K562 (cell line): Measurements from ENCODE around the gene DLGAP1. TPM values are rescaled to one million over a fixed set of nuclear protein-coding genes. Genes with fewer than 3 reads are reported as not detected.

Source experiments
- GABPB1 ChIP-seq: sonication (generic); formaldehyde crosslinking; IDR thresholded peaks from 2 replicates; pipeline ENCODE4 v1.8.0; 2022; ENCODE audit warnings: mild to moderate bottlenecking, missing genetic modification reagents
- SMARCA4 ChIP-seq: fragments of 450-650 bp; IDR thresholded peaks from 2 replicates; pipeline ENCODE4 v1.6.1; 2016
- SMARCE1 ChIP-seq: fragments of 450-650 bp; IDR thresholded peaks from 2 replicates; pipeline ENCODE4 v1.7.1; 2016; ENCODE audit warnings: mild to moderate bottlenecking
- polyA plus RNA-seq, 8 experiments: library from polyadenylated mRNA; depleted of rRNA in 4 of 8; stranded (reverse) in 5 of 8; unstranded in 3 of 8; fragments of >200 nt; fragmentation: Nextera tagmentation in 2 of 8; fragmentation: Illumina TruSeq in 1 of 8; extraction: Ambion mirVana in 2 of 8; extraction: Trizol in 1 of 8; gene quantifications; 2 replicates each; pipeline versions ENCODE4 v1.2.1 to v1.2.3, GENCODE V29; 2011 to 2014; ENCODE audit warnings: inconsistent platforms in 1 of 8, missing spikeins in 1 of 8
- total RNA-seq, 7 experiments: library from RNA; depleted of rRNA in 6 of 7; stranded (reverse); fragments of >200 nt in 6 of 7; fragmentation: Illumina TruSeq in 2 of 7; extraction: Trizol in 2 of 7; gene quantifications; 2 replicates each; pipeline versions ENCODE4 v1.2.1 to v1.2.3, GENCODE V29; 2011 to 2021; ENCODE audit warnings: low replicate concordance in 1 of 7
- TF ChIP-seq, protein P1 (sequence below), 2 experiments: fragments of 450-650 bp; IDR thresholded peaks; 2 replicates each; pipeline ENCODE4 v1.6.1; 2016; ENCODE audit warnings: mild to moderate bottlenecking in 2 of 2, borderline replicate concordance in 1 of 2, low read depth in 1 of 2, moderate library complexity in 1 of 2
- TF ChIP-seq, protein P2 (sequence below): fragments of 450-650 bp; conservative IDR thresholded peaks from 2 replicates; pipeline ENCODE4 v1.6.1; 2016; ENCODE audit warnings: missing genetic modification characterization, low read depth, mild to moderate bottlenecking, missing compliant biosample characterization, moderate library complexity
- TF ChIP-seq, protein P3 (sequence below): fragments of 250-450 bp; sonication (Bioruptor Pico); IDR thresholded peaks from 2 replicates; pipeline ENCODE4 v1.5.0; 2020; ENCODE audit warnings: mild to moderate bottlenecking, borderline replicate concordance

DLGAP1 gene
- total and polyA plus RNA-seq, 9 of the 15 experiments (the other 6 are each of a cell fraction or from before 2014, with no cell fraction given) = 0.04 to 0.22 (median 0.08) TPM

DNA sequence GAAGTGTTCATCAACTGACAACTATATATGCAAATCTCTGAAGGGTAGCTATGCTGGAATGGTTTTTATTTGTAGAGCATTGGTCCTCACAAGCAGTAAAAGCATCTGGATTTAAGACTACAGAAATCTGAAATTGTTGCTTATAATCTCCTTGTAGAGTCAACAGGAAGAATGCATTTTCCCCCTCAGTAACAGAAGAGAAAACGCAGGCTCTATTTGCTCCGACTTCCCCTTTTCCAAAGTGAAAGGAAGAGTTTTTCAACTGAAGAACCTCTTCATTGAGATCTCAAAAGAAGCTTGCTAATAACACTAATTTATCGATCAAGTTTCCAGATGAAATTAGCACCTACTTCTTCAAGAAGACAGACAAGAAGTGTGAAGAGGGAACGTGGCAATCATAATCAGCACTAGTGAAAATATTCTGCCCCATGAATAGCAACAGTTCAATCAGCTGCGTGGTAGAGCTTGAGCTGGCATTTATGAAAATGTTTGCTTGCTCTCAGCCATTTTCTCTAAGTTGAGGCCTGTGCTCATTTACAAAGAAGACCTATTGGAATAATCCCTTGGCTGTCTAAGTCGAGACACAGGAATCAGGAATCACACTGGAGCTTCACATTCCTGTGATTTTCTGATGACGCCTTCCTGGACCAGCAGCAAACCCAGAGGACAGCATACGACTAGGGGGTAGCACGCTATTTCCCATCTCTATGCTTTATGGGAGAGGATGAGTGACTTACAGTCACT is 961.4 kb downstream of the DLGAP1 start (continued):
- TF ChIP-seq, protein P1, sequence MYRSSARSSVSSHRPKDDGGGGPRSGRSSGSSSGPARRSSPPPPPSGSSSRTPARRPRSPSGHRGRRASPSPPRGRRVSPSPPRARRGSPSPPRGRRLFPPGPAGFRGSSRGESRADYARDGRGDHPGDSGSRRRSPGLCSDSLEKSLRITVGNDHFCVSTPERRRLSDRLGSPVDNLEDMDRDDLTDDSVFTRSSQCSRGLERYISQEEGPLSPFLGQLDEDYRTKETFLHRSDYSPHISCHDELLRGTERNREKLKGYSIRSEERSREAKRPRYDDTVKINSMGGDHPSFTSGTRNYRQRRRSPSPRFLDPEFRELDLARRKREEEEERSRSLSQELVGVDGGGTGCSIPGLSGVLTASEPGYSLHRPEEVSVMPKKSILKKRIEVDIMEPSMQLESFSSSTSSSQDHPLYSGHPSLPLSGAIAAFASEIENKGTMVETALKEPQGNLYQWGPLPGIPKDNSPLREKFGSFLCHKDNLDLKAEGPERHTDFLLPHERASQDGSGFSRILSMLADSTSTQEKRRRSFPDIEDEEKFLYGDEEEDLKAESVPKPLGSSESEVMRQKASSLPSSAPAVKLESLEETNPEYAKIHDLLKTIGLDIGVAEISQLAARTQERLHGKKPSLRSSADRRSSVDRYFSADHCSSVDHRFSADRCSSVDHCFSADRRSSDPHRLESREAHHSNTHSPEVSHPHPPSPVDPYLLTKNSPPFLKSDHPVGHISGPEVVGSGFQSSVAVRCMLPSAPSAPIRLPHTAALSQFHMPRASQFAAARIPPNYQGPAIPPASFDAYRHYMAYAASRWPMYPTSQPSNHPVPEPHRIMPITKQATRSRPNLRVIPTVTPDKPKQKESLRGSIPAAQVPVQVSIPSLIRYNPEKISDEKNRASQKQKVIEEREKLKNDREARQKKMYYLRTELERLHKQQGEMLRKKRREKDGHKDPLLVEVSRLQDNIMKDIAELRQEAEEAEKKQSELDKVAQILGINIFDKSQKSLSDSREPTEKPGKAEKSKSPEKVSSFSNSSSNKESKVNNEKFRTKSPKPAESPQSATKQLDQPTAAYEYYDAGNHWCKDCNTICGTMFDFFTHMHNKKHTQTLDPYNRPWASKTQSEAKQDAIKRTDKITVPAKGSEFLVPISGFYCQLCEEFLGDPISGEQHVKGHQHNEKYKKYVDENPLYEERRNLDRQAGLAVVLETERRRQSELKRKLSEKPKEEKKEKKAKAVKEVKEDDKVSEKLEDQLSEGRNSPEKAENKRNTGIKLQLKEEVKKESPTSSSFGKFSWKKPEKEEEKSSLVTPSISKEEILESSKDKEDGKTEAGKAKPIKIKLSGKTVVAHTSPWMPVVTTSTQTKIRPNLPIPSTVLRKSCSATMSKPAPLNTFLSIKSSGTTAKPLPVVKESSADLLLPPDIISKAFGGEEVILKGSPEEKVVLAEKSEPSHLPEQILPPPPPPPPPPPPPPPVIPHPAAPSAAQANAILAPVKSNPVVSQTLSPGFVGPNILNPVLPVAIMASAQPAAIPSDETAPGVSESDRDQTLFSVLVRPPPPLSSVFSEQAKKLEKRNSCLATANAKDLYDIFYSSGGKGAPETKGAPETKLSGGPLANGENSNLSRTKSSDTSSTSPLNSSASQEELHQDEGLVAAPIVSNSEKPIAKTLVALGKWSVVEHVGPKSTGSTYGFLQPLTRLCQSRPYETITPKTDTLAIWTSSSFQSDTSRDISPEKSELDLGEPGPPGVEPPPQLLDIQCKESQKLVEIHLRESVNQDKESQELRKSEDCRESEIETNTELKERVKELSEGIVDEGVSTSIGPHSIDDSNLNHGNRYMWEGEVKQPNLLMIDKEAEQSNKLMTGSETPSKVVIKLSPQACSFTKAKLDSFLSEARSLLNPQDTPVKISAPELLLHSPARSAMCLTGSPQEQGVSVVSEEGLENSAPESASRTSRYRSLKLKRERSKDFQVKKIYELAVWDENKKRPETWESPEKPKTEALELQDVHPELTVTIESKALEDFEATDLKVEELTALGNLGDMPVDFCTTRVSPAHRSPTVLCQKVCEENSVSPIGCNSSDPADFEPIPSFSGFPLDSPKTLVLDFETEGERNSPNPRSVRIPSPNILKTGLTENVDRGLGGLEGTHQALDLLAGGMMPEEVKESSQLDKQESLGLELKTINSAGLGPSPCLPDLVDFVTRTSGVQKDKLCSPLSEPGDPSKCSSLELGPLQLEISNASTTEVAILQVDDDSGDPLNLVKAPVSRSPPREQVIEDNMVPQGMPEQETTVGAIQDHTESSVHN (IDR thresholded peaks at IDR 0.05; ENCODE audit: borderline replicate concordance in 1 of 2, low read depth in 1 of 2) = peak in 1 of 2 experiments; percentile 26; a peak in 1 of 4 replicates
- TF ChIP-seq GABPB1 (CRISPR knock-in tag) (peak; percentile 35; the same call in 1 of the 2 replicates), SMARCE1 (peak; percentile 59; the same call in 1 of the 2 replicates), SMARCA4 (0 out of 2 replicates have a peak, but pooled peaks have one; percentile 27)
- TF ChIP-seq, protein P2, sequence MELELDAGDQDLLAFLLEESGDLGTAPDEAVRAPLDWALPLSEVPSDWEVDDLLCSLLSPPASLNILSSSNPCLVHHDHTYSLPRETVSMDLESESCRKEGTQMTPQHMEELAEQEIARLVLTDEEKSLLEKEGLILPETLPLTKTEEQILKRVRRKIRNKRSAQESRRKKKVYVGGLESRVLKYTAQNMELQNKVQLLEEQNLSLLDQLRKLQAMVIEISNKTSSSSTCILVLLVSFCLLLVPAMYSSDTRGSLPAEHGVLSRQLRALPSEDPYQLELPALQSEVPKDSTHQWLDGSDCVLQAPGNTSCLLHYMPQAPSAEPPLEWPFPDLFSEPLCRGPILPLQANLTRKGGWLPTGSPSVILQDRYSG = 0 out of 2 replicates have a peak, but pooled peaks have one; percentile 18
- TF ChIP-seq, protein P3, sequence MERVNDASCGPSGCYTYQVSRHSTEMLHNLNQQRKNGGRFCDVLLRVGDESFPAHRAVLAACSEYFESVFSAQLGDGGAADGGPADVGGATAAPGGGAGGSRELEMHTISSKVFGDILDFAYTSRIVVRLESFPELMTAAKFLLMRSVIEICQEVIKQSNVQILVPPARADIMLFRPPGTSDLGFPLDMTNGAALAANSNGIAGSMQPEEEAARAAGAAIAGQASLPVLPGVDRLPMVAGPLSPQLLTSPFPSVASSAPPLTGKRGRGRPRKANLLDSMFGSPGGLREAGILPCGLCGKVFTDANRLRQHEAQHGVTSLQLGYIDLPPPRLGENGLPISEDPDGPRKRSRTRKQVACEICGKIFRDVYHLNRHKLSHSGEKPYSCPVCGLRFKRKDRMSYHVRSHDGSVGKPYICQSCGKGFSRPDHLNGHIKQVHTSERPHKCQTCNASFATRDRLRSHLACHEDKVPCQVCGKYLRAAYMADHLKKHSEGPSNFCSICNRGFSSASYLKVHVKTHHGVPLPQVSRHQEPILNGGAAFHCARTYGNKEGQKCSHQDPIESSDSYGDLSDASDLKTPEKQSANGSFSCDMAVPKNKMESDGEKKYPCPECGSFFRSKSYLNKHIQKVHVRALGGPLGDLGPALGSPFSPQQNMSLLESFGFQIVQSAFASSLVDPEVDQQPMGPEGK = no peak
